Measurements from ENCODE around the gene DDIAS.
"Not testable (repeated sequence)": the region's sequence is repeated elsewhere in the genome, so short reads cannot be mapped to it uniquely, and the experiment has no call there.

DDIAS gene

DNA sequence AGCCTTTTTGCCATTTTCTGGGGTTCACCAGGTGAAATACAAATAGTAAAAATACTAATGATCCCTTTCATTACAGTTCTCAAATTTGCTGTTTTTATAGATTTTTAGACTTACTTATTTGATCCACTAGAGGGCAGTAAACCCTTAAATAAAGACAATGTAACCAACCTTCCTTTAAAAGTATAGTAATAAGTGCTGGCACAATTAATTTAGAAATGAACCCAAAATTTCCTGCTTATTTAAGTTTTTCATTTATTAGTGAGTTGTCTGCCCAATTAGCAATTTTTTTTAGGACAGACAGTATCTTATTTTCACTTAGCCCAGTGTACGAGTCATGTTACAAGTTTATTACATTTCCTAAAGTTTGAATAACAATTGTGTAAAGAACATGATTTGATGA is 4.7 kb downstream of the DDIAS start:
- TF ChIP-seq SUZ12 (IDR thresholded peaks at IDR 0.05; ENCODE audit: extremely low read depth, insufficient read depth, insufficient read length) (no peak), YY1 (IDR thresholded peaks at IDR 0.05; ENCODE audit: insufficient read depth, insufficient read length) (no peak), ZNF274 (IDR thresholded peaks at IDR 0.05; ENCODE audit: low read depth, low read length) (no peak)
- DNase-seq (ENCODE audit: low read depth, low spot score), result no peak
- Histone ChIP-seq H3K36me3 (ENCODE audit: insufficient read depth, insufficient read length, low read length) (peaks cover 3% of the 10 kb centered on the region), H3K4me3 (ENCODE audit: insufficient read length, low read depth) (no peak overlapping the region), H3K9ac (ENCODE audit: insufficient read length, low read depth) (no peak overlapping the region), H3K4me1 (ENCODE audit: insufficient read depth, insufficient read length) (no peaks in the 10 kb centered on the region), H3K9me3 (ENCODE audit: insufficient read depth, low read length) (0 out of 2 replicates have a peak, but pooled peaks cover 4% of the 10 kb centered on the region), H3K27me3 (ENCODE audit: insufficient read depth, insufficient read length) (no peaks in the 10 kb centered on the region)

- no peak for DNase-seq (ENCODE audit: low read depth, low spot score)
- H3K4me1 ChIP-seq (ENCODE audit: insufficient read depth, insufficient read length), result no peaks in the 10 kb centered on the region
- no peaks in the 10 kb centered on the region for H3K27me3 ChIP-seq (ENCODE audit: insufficient read depth, insufficient read length)
- no peak overlapping the region for H3K9ac ChIP-seq (ENCODE audit: insufficient read length, low read depth)
- no peak overlapping the region for H3K4me3 ChIP-seq (ENCODE audit: insufficient read length, low read depth)
- H3K9me3 ChIP-seq (ENCODE audit: insufficient read depth, low read length), result peaks cover 11% of the 10 kb centered on the region; the same call in 1 of the 2 replicates
- no peak for TF ChIP-seq YY1 (IDR thresholded peaks at IDR 0.05; ENCODE audit: insufficient read depth, insufficient read length)
- no peak for TF ChIP-seq ZNF274 (IDR thresholded peaks at IDR 0.05; ENCODE audit: low read depth, low read length)
- no peak for TF ChIP-seq SUZ12 (IDR thresholded peaks at IDR 0.05; ENCODE audit: extremely low read depth, insufficient read depth, insufficient read length)
- peaks cover 6% of the 10 kb centered on the region for H3K36me3 ChIP-seq (ENCODE audit: insufficient read depth, insufficient read length, low read length)
Measured at GRCh38 chr11:82906931-82907330, 5.4 kb downstream of the DDIAS start.

GRCh38 chr11:82907371-82907770 is 5.8 kb downstream of the DDIAS start:
- Histone ChIP-seq H3K27me3 (ENCODE audit: insufficient read depth, insufficient read length) (no peaks in the 10 kb centered on the region), H3K4me1 (ENCODE audit: insufficient read depth, insufficient read length) (no peaks in the 10 kb centered on the region)
- TF ChIP-seq ZNF274 (IDR thresholded peaks at IDR 0.05; ENCODE audit: low read depth, low read length), result no peak
- TF ChIP-seq SUZ12 (IDR thresholded peaks at IDR 0.05; ENCODE audit: extremely low read depth, insufficient read depth, insufficient read length), result no peak
- no peak for TF ChIP-seq YY1 (IDR thresholded peaks at IDR 0.05; ENCODE audit: insufficient read depth, insufficient read length)

DNA sequence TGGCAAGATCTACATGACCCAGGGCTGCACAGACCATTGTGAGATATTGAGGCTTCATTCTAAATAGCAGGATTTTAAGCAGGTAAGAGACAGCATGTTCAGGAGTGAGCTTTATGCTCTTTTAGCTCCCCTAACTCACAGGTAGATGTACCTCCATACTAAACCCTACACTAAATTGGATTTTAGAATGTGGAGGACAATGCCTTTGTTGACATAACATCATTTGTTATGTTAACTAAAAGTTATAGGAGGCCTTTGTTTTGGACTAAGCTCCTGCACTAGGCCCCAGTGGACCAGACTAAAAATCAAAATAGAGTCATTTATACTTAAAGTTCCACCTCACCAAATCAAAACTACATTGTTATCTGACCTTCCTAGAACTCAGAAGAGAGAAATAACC is 6.8 kb downstream of the DDIAS start:
- DNase-seq (ENCODE audit: low read depth, low spot score), result no peak
- no peak overlapping the region for H3K4me3 ChIP-seq (ENCODE audit: insufficient read length, low read depth)
- no peaks in the 10 kb centered on the region for H3K27me3 ChIP-seq (ENCODE audit: insufficient read depth, insufficient read length)
- H3K36me3 ChIP-seq (ENCODE audit: insufficient read depth, insufficient read length, low read length), result peaks cover 13% of the 10 kb centered on the region
- H3K4me1 ChIP-seq (ENCODE audit: insufficient read depth, insufficient read length), result no peaks in the 10 kb centered on the region
- H3K9ac ChIP-seq (ENCODE audit: insufficient read length, low read depth), result no peak overlapping the region
- peaks cover 19% of the 10 kb centered on the region; the same call in 1 of the 2 replicates for H3K9me3 ChIP-seq (ENCODE audit: insufficient read depth, low read length)
- TF ChIP-seq SUZ12 (IDR thresholded peaks at IDR 0.05; ENCODE audit: extremely low read depth, insufficient read depth, insufficient read length) (no peak), YY1 (IDR thresholded peaks at IDR 0.05; ENCODE audit: insufficient read depth, insufficient read length) (no peak), ZNF274 (IDR thresholded peaks at IDR 0.05; ENCODE audit: low read depth, low read length) (no peak)

More at GRCh38 chr11:82907371-82907770, 5.8 kb downstream of the DDIAS start:
- H3K36me3 ChIP-seq (ENCODE audit: insufficient read depth, insufficient read length, low read length), result peaks cover 7% of the 10 kb centered on the region
- peaks cover 15% of the 10 kb centered on the region; the same call in 1 of the 2 replicates for H3K9me3 ChIP-seq (ENCODE audit: insufficient read depth, low read length)
- no peak overlapping the region for H3K9ac ChIP-seq (ENCODE audit: insufficient read length, low read depth)
- no peak for DNase-seq (ENCODE audit: low read depth, low spot score)
- H3K4me3 ChIP-seq (ENCODE audit: insufficient read length, low read depth), result no peak overlapping the region

DNA sequence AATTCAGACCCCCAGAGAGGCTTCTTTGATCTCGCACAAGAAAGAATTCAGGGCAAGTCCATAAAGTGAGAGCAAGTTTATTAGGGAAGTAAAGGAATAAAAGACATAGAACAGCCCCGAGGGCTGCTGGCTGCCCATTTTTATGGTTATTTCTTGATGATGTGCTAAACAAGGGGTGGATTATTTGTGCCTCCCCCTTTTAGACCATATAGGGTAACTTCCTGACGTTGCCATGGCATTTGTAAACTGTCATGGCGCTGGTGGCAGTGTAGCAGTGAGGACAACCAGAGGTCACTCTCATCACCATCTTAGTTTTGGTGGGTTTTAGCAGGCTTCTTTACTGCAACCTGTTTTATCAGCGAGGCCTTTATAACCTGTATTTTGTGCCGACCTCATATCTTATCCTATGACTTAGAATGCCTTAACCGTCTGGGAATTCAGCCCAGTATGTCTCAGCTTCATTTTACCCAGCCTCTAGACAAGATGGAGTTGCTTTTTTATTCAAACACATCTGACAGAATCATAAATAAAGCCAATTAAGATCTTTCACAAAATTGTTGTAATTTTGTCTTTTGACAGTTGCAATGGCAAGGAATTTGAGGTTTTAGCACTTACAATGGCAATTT is 7.6 kb downstream of the DDIAS start:
- no peaks in the 10 kb centered on the region for H3K27me3 ChIP-seq (ENCODE audit: insufficient read depth, insufficient read length)
- TF ChIP-seq YY1 (IDR thresholded peaks at IDR 0.05; ENCODE audit: insufficient read depth, insufficient read length), result no peak
- no peak for TF ChIP-seq SUZ12 (IDR thresholded peaks at IDR 0.05; ENCODE audit: extremely low read depth, insufficient read depth, insufficient read length)
- TF ChIP-seq ZNF274 (IDR thresholded peaks at IDR 0.05; ENCODE audit: low read depth, low read length), result no peak
- no peaks in the 10 kb centered on the region for H3K4me1 ChIP-seq (ENCODE audit: insufficient read depth, insufficient read length)
- peaks cover 13% of the 10 kb centered on the region for H3K36me3 ChIP-seq (ENCODE audit: insufficient read depth, insufficient read length, low read length)
- no peak overlapping the region for H3K4me3 ChIP-seq (ENCODE audit: insufficient read length, low read depth)
- H3K9me3 ChIP-seq (ENCODE audit: insufficient read depth, low read length), result peaks cover 19% of the 10 kb centered on the region; the same call in 1 of the 2 replicates
- no peak for DNase-seq (ENCODE audit: low read depth, low spot score)
- H3K9ac ChIP-seq (ENCODE audit: insufficient read length, low read depth), result no peak overlapping the region

GRCh38 chr11:82919786-82920185 is 18.2 kb downstream of the DDIAS start:
- not testable (repeated sequence) for H3K9ac ChIP-seq (ENCODE audit: insufficient read length, low read depth); DNase-seq (ENCODE audit: low read depth, low spot score); H3K27me3 ChIP-seq (ENCODE audit: insufficient read depth, insufficient read length); H3K4me3 ChIP-seq (ENCODE audit: insufficient read length, low read depth); H3K9me3 ChIP-seq (ENCODE audit: insufficient read depth, low read length); H3K4me1 ChIP-seq (ENCODE audit: insufficient read depth, insufficient read length)
- H3K36me3 ChIP-seq (ENCODE audit: insufficient read depth, insufficient read length, low read length), result peaks cover 22% of the 10 kb centered on the region

DNA sequence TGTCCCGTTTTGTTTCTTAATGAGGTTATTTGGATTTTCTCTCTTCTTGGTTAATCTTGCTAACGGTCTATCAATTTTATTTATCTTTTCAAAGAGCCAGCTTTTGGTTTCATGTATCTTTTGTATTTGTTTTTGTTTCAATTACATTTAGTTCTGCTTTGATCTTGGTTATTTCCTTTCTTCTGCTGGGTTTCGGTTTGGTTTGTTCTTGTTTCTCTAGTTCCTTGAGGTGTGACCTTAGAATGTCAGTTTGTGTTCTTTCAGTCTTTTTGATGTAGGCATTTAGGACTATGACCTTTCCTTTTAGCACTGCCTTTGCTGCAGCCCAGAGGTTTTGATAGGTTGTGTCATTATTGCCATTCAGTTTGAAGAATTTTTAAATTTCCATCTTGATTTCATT is 18.7 kb downstream of the DDIAS start:
- not testable (repeated sequence) for DNase-seq (ENCODE audit: low read depth, low spot score); H3K4me3 ChIP-seq (ENCODE audit: insufficient read length, low read depth); H3K9ac ChIP-seq (ENCODE audit: insufficient read length, low read depth); H3K27me3 ChIP-seq (ENCODE audit: insufficient read depth, insufficient read length); H3K9me3 ChIP-seq (ENCODE audit: insufficient read depth, low read length); H3K4me1 ChIP-seq (ENCODE audit: insufficient read depth, insufficient read length)
- H3K36me3 ChIP-seq (ENCODE audit: insufficient read depth, insufficient read length, low read length), result peaks cover 19% of the 10 kb centered on the region

DNA sequence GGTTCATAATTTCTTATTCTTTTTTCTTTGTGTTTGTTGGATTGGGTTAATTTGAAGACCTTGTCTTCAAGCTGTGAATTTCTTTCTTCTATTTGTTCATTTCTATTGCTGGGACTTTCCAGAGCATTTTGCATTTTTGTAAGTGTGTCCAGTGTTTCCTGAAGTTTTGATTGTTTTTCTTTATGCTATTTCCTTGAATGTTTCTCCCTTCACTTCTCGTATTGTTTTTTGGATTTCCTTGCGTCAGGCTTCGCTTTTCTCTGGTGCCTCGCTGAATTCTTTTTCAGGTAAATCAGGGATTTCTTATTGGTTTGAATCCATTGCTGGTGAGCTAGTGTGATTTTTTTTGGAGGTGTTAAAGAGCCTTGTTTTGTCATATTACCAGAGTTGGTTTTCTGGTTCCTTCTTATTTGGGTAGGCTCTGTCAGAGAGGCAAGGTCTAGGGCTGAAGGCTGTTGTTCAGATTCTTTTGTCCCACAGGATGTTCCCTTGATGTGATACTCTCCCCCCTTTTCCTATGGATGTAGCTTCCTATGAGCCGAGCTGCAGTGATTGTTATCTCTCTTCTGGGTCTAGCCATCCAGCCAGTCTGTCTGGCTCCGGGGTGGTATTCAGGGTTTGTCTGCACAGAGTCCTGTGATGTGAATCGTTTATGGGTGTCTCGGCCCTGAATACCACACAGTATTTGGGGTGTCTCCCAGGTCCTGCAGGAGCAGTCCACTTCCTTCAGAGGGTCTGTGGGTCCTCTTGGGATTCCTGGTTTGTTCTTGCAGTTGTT is 21.0 kb downstream of the DDIAS start:
- not testable (repeated sequence) for H3K4me3 ChIP-seq (ENCODE audit: insufficient read length, low read depth); DNase-seq (ENCODE audit: low read depth, low spot score); H3K4me1 ChIP-seq (ENCODE audit: insufficient read depth, insufficient read length); H3K36me3 ChIP-seq (ENCODE audit: insufficient read depth, insufficient read length, low read length); H3K27me3 ChIP-seq (ENCODE audit: insufficient read depth, insufficient read length); H3K9ac ChIP-seq (ENCODE audit: insufficient read length, low read depth); H3K9me3 ChIP-seq (ENCODE audit: insufficient read depth, low read length)
